ENCODE data around the gene ZNF438. TPM values are rescaled to one million over a fixed set of nuclear protein-coding genes. Genes with fewer than 3 reads are reported as not detected.

Gene ZNF438
- total and polyA plus RNA-seq, 2 of the 4 experiments (the other 2 are of a cell fraction) = 1.8 to 2.9 TPM

DNA sequence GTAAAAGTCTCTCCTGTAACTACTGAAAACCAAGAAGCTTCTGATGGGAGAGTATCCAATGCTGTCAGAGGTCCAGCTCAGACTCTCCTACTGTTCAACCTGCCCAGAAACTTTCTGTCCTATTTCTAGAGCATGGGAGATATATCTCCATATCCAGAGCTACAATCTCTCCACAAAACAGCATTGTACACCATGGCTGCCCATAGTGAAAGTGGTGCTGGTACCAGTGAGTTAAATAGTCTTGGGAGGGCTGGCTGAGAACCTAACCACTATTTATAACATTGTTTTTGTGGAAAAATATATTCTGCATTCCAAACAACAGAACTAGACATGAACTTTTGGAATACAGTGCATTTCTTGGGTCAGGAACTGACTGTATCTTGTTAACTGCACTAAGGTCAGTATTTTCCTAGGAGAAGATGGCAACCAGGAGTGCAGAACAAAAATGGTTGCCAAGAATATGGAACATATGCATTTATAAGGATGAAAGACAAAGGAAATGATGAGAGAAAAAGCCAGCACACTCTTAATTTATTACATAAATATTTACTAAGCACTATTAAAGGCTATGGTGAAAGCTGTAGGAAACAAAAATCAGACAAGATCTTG, 91.9 kb downstream of the ZNF438 start:
- H3K27me3 ChIP-seq (ENCODE audit: control insufficient read depth, insufficient read depth, low read length) = no peaks in the 10 kb centered on the region
- no peak overlapping the region for H2BK20ac ChIP-seq (ENCODE audit: low read depth, low read length)
- peaks cover 2% of the 10 kb centered on the region; the same call in 1 of the 2 replicates for H3K4me1 ChIP-seq (ENCODE audit: control insufficient read depth, insufficient read depth, low read length)
- no peaks in the 10 kb centered on the region; the same call in 1 of the 2 replicates for H3K9me1 ChIP-seq (ENCODE audit: insufficient read depth, low read length)
- no peak overlapping the region for H2BK120ac ChIP-seq (ENCODE audit: low read depth, low read length)
- H2BK5ac ChIP-seq (ENCODE audit: low read depth, low read length, poor library complexity, severe bottlenecking) = no peak overlapping the region
- H3K4ac ChIP-seq (ENCODE audit: low read depth, low read length) = no peak overlapping the region
- ChIA-PET CTCF (no interaction called here), POLR2A (ENCODE audit: unreplicated experiment) (no interaction called here)
- no peak overlapping the region for H3K23ac ChIP-seq (ENCODE audit: low read depth, low read length)
- H4K5ac ChIP-seq (ENCODE audit: low read depth, low read length) = no peak overlapping the region
- dilution Hi-C loops (cut with HindIII; ENCODE audit: low sequenced_read_pairs, unreplicated experiment) (no loop called here), in situ Hi-C loops (cut with MboI; ENCODE audit: low sequenced_read_pairs) (no loop called here), intact Hi-C loops (cut with micrococcal nuclease) (no loop called here)
- no peak overlapping the region for H2AK9ac ChIP-seq (replicated peaks; ENCODE audit: low read depth, low read length, poor library complexity)
- no TSS peak for BruUV-seq (replicated peaks)
- no peak overlapping the region for H3K18ac ChIP-seq (ENCODE audit: low read depth, low read length)
- H3K4me2 ChIP-seq (ENCODE audit: low read depth, low read length) = no peak overlapping the region
- ATAC-seq (ENCODE audit: low read depth) (no peak; the same call in 1 of the 2 replicates), DNase-seq (no peak)
- H2AK5ac ChIP-seq (ENCODE audit: low read depth, low read length) = no peak overlapping the region
- TF ChIP-seq SMC3 (IDR thresholded peaks at IDR 0.05; ENCODE audit: low read depth, low read length) (no peak), MAFK (IDR thresholded peaks at IDR 0.05; ENCODE audit: low read depth, low read length) (no peak), MXI1 (IDR thresholded peaks at IDR 0.05; ENCODE audit: borderline replicate concordance, low read depth, low read length) (no peak), RCOR1 (IDR thresholded peaks at IDR 0.05; ENCODE audit: insufficient replicate concordance, low read length) (no peak), FOS (IDR thresholded peaks at IDR 0.05; ENCODE audit: low read depth, low read length) (no peak), MAZ (IDR thresholded peaks at IDR 0.05; ENCODE audit: borderline replicate concordance, low read depth, low read length) (no peak), CHD1 (IDR thresholded peaks at IDR 0.05; ENCODE audit: low read depth, low read length) (no peak)
- H3K4me3 ChIP-seq (ENCODE audit: insufficient read depth, low read depth, low read length) = no peak overlapping the region
- H3K9me3 ChIP-seq (ENCODE audit: control insufficient read depth, insufficient read depth, low read length) = no peaks in the 10 kb centered on the region
- no peak overlapping the region for H3K56ac ChIP-seq (ENCODE audit: extremely low read depth, insufficient read depth, low read length)
- H3K36me3 ChIP-seq (ENCODE audit: control insufficient read depth, insufficient read depth, low read length) = no peaks in the 10 kb centered on the region
- no peak overlapping the region for H2BK15ac ChIP-seq (ENCODE audit: low read depth, low read length)
- no peak overlapping the region for H4K91ac ChIP-seq (ENCODE audit: insufficient read depth, low read depth, low read length)
- no peak overlapping the region for H2AFZ ChIP-seq (replicated peaks; ENCODE audit: low read length, poor library complexity)
- peaks cover 0 to 4% of the 10 kb centered on the region in 2 experiments; a peak in 1 of 4 replicates for H3K79me1 ChIP-seq (ENCODE audit: low read depth in 1 of 2, low read length in 2 of 2)
- no peak overlapping the region for H3K27ac ChIP-seq (ENCODE audit: insufficient read depth, low read length)
- H3K9ac ChIP-seq (ENCODE audit: low read depth, low read length) = no peak overlapping the region
- no peaks in the 10 kb centered on the region for H4K20me1 ChIP-seq (ENCODE audit: insufficient read depth, low read length)
- H4K8ac ChIP-seq (ENCODE audit: low read depth in 2 of 2, low read length in 2 of 2) = no peak overlapping the region
- H3K14ac ChIP-seq (replicated peaks; ENCODE audit: low read depth, low read length) = no peak overlapping the region
